ENCODE data around the gene FGD4. TPM values are rescaled to one million over a fixed set of nuclear protein-coding genes. Genes with fewer than 3 reads are reported as not detected.

Gene FGD4
- total and polyA plus RNA-seq, 2 of the 4 experiments (the other 2 are of a cell fraction), result 2.1 to 8.8 TPM

GRCh38 chr12:32478858-32479725 is 79.7 kb downstream of the FGD4 start:
- Histone ChIP-seq H2AK5ac (ENCODE audit: low read depth, low read length) (no peak overlapping the region), H3K36me3 (ENCODE audit: control insufficient read depth, insufficient read depth, low read length) (no peaks in the 10 kb centered on the region), H3K27ac (ENCODE audit: insufficient read depth, low read length) (no peak overlapping the region), H3K27me3 (ENCODE audit: control insufficient read depth, insufficient read depth, low read length) (peaks cover 2% of the 10 kb centered on the region), H3K56ac (ENCODE audit: extremely low read depth, insufficient read depth, low read length) (no peak overlapping the region), H3K14ac (replicated peaks; ENCODE audit: low read depth, low read length) (no peak overlapping the region), H2BK20ac (ENCODE audit: low read depth, low read length) (no peak overlapping the region), H3K4me1 (ENCODE audit: control insufficient read depth, insufficient read depth, low read length) (no peaks in the 10 kb centered on the region), H3K4me3 (ENCODE audit: insufficient read depth, low read depth, low read length) (no peak overlapping the region), H3K9me1 (ENCODE audit: insufficient read depth, low read length) (no peaks in the 10 kb centered on the region), H3K9ac (ENCODE audit: low read depth, low read length) (no peak overlapping the region), H3K79me1 (ENCODE audit: low read depth in 1 of 2, low read length in 2 of 2) (no peaks in the 10 kb centered on the region), H3K4me2 (ENCODE audit: low read depth, low read length) (no peak overlapping the region), H3K4ac (ENCODE audit: low read depth, low read length) (no peak overlapping the region), H3K23ac (ENCODE audit: low read depth, low read length) (no peak overlapping the region), H4K91ac (ENCODE audit: insufficient read depth, low read depth, low read length) (no peak overlapping the region), H4K20me1 (ENCODE audit: insufficient read depth, low read length) (no peaks in the 10 kb centered on the region), H2AK9ac (replicated peaks; ENCODE audit: low read depth, low read length, poor library complexity) (no peak overlapping the region), H2BK120ac (ENCODE audit: low read depth, low read length) (no peak overlapping the region), H4K8ac (ENCODE audit: low read depth in 2 of 2, low read length in 2 of 2) (no peak overlapping the region), H3K18ac (ENCODE audit: low read depth, low read length) (no peak overlapping the region), H2BK15ac (ENCODE audit: low read depth, low read length) (no peak overlapping the region), H4K5ac (ENCODE audit: low read depth, low read length) (no peak overlapping the region), H2AFZ (replicated peaks; ENCODE audit: low read length, poor library complexity) (no peak overlapping the region), H2BK5ac (ENCODE audit: low read depth, low read length, poor library complexity, severe bottlenecking) (no peak overlapping the region), H3K9me3 (ENCODE audit: control insufficient read depth, insufficient read depth, low read length) (no peaks in the 10 kb centered on the region)
- intact Hi-C loops (cut with micrococcal nuclease) (no loop called here), dilution Hi-C loops (cut with HindIII; ENCODE audit: low sequenced_read_pairs, unreplicated experiment) (no loop called here), in situ Hi-C loops (cut with MboI; ENCODE audit: low sequenced_read_pairs) (no loop called here)
- BruUV-seq (replicated peaks), result no TSS peak
- no CpG with 5 or more reads among the region's 5 CpGs for WGBS, 2 experiments (ENCODE audit: extremely low coverage in 2 of 2, insufficient read length in 1 of 2)
- ChIA-PET POLR2A (ENCODE audit: unreplicated experiment) (no interaction called here), CTCF (no interaction called here)
- ATAC-seq (ENCODE audit: low read depth) (no peak), DNase-seq (no peak)
- no peak for TF ChIP-seq RCOR1 (IDR thresholded peaks at IDR 0.05; ENCODE audit: insufficient replicate concordance, low read length)
- no peak for TF ChIP-seq BHLHE40 (IDR thresholded peaks at IDR 0.05; ENCODE audit: low read depth, low read length)
- no peak for TF ChIP-seq SMC3 (IDR thresholded peaks at IDR 0.05; ENCODE audit: low read depth, low read length)
- no peak for TF ChIP-seq USF2 (IDR thresholded peaks at IDR 0.05; ENCODE audit: low read depth, low read length)
- TF ChIP-seq MAFK (IDR thresholded peaks at IDR 0.05; ENCODE audit: low read depth, low read length), result no peak

All from IMR-90 (cell line).